Loucy (cell line): ENCODE measurements around the gene TCF7L2.

Experiments used
- EZH2phosphoT487 ChIP-seq: fragments of 200-600 bp; IDR thresholded peaks from 2 replicates; pipeline ENCODE4 v1.6.1; 2018; ENCODE audit warnings: antibody characterized with exemption, mild to moderate bottlenecking, moderate library complexity, borderline replicate concordance
- TF ChIP-seq, protein P1 (sequence below): fragments of 200-600 bp; sonication (generic); conservative IDR thresholded peaks from 2 replicates; pipeline ENCODE4 v1.5.1; 2014; ENCODE audit warnings: mild to moderate bottlenecking, antibody characterized with exemption, low read length

- TF ChIP-seq, protein P1, sequence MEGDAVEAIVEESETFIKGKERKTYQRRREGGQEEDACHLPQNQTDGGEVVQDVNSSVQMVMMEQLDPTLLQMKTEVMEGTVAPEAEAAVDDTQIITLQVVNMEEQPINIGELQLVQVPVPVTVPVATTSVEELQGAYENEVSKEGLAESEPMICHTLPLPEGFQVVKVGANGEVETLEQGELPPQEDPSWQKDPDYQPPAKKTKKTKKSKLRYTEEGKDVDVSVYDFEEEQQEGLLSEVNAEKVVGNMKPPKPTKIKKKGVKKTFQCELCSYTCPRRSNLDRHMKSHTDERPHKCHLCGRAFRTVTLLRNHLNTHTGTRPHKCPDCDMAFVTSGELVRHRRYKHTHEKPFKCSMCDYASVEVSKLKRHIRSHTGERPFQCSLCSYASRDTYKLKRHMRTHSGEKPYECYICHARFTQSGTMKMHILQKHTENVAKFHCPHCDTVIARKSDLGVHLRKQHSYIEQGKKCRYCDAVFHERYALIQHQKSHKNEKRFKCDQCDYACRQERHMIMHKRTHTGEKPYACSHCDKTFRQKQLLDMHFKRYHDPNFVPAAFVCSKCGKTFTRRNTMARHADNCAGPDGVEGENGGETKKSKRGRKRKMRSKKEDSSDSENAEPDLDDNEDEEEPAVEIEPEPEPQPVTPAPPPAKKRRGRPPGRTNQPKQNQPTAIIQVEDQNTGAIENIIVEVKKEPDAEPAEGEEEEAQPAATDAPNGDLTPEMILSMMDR: no peak
- no peak for TF ChIP-seq EZH2phosphoT487
Measured at GRCh38 chr10:113158183-113158582, 208.1 kb downstream of the TCF7L2 start.
